Transverse colon (tissue), 4 donors: ENCODE measurements around the gene CD22.

Experiments
- CTCF ChIP-seq, 5 experiments: fragments of 200-600 bp in 3 of 5; fragments of 450-650 bp in 2 of 5; sonication (generic) in 3 of 5; IDR thresholded peaks; 1 replicate in 2 of 5; 2 replicates in 3 of 5; pipeline ENCODE4 v1.5.1; 2016 to 2017; ENCODE audit warnings: antibody characterized with exemption in 5 of 5, inconsistent platforms in 3 of 5, mild to moderate bottlenecking in 2 of 5, moderate library complexity in 1 of 5
- EP300 ChIP-seq: sonication (generic); formaldehyde crosslinking; IDR thresholded peaks from one replicate; pipeline ENCODE4 v1.6.1; 2017; ENCODE audit warnings: antibody characterized with exemption, low read depth
- POLR2A ChIP-seq: fragments of 450-650 bp; IDR thresholded peaks from one replicate; pipeline ENCODE4 v1.6.1; 2016; ENCODE audit warnings: antibody characterized with exemption, mild to moderate bottlenecking, moderate library complexity
- POLR2AphosphoS5 ChIP-seq, 3 donors: sonication (generic); formaldehyde crosslinking; IDR thresholded peaks; one replicate each; pipeline ENCODE4 v1.6.1; 2016; ENCODE audit warnings: antibody characterized with exemption in 3 of 3

GRCh38 chr19:35313587-35313986 lies 15.4 kb upstream of the CD22 start:
- TF ChIP-seq CTCF (IDR thresholded peaks at IDR 0.05): no peak
- TF ChIP-seq POLR2AphosphoS5 (IDR thresholded peaks at IDR 0.05): no peak
- no peak for TF ChIP-seq EP300
- no peak for TF ChIP-seq POLR2A
